Stimulated activated CD8-positive, alpha-beta memory T cell treated with anti-CD3 and anti-CD28 coated beads, Interleukin-12 subunit alpha, Interleukin-12 subunit beta, amount 100 ng/mL, for 1 hour (primary cell): ENCODE data around the gene MSRB3.

Experiments used
- DNase-seq: peaks from one replicate; pipeline ENCODE4 v3.0.0-alpha.2; 2020; ENCODE audit warnings: low read depth

MSRB3 gene

DNA sequence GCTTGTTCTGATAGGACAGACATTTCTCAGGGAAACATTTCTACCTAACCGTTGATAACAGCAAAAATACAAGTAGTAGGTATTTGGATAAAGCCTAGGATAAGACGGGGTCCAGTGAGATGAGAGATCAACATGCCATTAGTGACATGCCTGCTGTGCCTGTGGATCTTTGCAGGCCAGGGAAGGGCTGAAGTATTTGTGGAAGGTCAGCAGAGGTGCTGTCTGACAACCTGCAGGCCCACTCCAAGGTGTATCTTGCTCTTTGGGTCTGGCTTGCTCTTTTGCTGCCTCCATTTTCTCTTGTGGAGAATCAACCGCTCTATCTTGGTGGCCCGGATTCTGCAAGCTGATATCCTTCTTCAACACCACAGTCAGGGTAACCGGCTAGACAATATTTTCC lies 46.7 kb downstream of the MSRB3 start:
- no peak for DNase-seq

GRCh38 chr12:65326616-65327015 lies 48.1 kb downstream of the MSRB3 start:
- DNase-seq = no peak

DNA sequence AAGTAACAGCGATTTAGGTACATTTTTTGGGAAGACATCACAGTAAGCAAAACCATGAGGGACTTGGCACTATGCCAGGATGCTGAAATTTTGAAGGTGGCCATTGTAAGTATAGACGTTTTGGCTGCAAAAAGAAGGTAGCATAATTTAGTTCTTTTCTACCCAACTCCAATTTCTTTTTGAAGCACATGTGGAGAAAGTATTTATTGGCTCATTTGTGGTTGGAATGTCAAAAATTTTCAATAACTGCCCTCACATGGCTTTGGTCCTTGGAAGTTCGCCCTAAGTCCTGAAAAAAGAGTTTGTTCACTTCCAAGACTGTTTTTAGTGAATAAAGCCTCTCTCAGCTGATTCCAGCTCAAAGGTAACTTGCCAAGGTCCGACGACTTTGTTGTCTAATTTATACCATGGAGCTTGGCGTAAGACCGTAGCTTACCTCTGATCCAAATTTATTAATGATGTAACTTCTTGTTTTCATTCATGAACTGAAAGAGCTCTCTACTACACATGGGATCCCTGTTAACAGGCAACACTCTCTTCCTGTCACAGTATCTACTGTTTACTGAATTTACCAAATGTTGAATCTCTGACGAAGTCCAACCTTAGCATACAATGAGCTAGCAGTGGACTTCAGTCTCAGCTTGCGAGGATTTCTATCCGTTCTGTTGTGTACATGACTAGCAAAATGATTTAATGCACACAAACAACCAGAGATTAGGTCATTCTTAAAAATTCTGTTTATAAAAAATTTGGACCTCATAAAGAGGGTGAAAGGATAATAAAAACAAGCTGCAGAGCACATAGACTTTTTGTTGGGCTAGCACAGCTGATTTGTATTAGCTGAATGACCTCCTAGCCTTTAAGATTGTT lies 49.0 kb downstream of the MSRB3 start:
- no peak for DNase-seq

DNA sequence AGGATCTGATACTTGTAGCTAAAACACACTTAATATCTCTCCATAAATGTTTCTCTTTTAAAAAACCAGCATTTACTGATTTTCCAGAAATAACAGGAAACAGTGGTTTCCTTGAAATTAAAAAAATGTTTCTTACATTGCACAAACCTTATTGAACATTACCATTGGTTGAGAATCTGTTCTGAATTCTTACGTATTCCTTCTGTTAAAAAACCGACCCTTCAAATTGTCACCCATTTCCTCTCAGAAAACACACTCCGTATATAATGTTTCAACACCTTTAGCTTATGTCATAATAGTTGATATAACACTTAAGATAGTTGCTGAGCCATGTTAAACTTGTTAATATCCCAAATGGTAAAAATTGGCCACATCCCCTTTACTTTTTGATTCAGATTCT lies 51.2 kb downstream of the MSRB3 start:
- no peak for DNase-seq

DNA sequence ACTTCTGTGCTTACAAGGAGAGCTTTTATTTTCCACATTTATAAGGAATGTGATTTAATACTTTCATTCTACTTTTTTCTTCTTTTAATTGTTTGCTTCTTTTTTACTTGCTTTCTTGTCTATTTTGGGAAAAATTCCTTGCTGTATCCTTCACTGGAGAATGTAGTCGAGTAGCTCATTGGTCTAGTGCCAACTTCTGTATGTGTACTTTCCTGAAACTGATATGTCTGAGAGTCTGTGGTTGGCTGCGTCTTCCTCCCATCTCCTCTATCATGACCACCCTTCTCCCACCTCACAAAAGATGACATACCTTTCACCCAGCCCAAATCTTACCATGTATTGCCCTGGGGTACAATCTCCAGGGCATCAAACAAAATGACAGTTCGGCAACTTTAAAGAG lies 51.8 kb downstream of the MSRB3 start:
- no peak for DNase-seq

DNA sequence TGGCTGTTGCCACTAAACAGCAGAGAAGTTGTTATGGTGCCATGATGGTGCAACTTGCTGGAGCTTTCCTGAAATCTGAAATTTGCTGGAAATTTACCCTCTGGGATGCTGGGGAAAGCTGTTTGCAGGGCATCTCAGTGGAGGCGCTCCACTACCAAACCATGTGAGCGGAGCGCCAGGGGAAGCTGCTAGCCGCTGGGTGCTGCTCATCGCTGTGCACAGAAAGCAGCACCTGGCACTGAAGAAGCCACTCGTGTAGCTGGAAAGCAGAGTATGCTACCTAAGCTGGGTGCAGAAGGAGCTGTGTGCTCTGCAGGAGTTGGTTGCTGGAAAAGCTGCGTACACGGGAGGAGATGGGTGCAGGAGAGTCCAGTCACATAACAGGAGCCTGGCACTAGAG lies 53.0 kb downstream of the MSRB3 start:
- no peak for DNase-seq

- no peak for DNase-seq
These were observed 55.2 kb downstream of the MSRB3 start for GRCh38 chr12:65333649-65334048.

DNA sequence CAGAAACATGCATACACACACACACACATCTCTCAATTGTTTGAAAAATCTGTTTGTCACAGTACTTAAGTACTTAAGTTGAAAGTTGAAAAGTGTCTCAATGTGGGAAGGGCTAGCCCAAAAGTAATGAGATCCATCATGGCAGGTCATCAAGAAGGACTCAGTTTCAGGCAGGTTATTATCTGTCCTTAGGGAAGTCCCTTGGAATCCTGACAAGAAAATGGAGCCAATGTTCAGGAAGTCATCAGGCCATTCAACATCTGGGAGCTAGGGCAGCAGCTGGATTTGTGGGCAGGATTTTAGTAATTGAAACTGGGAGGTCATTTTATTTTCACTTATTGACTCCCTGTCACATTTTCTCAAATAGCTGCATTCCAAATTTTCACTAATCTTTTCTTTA lies 56.0 kb downstream of the MSRB3 start:
- DNase-seq = no peak

- no peak for DNase-seq
These were observed 56.7 kb downstream of the MSRB3 start for GRCh38 chr12:65335021-65335714.

- DNase-seq = no peak
These were observed 57.5 kb downstream of the MSRB3 start for GRCh38 chr12:65335981-65336380.

DNA sequence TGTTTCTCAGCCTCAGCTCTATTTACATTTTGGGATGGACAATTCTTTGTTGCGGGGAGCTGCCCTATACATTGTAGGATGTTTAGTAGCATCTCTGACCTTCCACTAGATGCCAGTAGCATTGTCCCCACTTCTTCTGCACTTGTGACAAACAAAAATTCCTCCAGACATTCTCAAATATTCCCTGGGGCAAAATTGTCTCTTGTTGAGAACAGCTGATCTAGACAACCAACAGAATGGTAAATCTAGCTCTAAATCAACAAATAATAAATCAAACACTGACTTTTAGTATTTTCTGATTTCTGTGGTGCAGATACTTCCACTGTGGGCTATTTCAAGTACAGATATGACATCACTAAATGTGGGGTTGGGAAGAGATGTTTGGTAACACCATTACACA lies 60.7 kb downstream of the MSRB3 start:
- no peak for DNase-seq

DNA sequence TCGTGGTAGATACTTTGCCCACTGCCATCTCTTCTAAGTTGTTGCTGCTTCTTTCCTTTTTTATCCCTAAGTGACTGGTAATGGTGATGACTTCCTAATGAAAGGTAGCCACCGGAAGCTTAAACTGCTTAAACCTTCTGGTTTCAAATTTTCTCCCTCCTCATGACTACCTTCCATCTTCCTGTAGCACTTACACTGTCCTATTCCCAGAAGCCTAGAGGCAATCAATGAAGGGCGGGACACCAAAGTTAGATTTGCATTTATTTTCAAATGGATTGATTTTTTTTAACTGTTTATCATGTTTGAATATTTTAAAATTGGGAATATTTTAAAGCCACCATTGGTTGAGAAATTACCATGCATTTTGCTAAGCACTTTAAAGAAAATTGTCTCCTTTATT lies 64.7 kb downstream of the MSRB3 start:
- DNase-seq = no peak

- no peak for DNase-seq
These were observed 65.3 kb downstream of the MSRB3 start for GRCh38 chr12:65343801-65344200.

DNA sequence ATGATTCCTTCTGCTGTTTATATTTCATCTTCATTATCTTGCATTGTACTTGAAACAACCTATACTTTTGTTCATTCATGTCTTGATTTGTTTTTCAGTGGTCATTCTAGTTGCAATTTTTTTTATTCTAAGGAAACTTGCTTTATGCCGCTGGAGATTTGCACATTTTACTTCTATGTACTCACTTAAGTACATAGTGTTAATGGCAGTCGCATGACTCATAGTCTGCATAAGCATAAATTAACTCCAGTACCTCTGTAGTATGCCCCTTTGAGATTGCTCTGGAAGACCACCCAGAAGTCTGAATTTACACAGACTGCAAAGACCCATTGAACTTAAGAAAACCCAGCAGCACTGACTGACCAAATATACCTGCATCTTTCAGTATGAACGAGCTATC lies 77.0 kb downstream of the MSRB3 start:
- no peak for DNase-seq

DNA sequence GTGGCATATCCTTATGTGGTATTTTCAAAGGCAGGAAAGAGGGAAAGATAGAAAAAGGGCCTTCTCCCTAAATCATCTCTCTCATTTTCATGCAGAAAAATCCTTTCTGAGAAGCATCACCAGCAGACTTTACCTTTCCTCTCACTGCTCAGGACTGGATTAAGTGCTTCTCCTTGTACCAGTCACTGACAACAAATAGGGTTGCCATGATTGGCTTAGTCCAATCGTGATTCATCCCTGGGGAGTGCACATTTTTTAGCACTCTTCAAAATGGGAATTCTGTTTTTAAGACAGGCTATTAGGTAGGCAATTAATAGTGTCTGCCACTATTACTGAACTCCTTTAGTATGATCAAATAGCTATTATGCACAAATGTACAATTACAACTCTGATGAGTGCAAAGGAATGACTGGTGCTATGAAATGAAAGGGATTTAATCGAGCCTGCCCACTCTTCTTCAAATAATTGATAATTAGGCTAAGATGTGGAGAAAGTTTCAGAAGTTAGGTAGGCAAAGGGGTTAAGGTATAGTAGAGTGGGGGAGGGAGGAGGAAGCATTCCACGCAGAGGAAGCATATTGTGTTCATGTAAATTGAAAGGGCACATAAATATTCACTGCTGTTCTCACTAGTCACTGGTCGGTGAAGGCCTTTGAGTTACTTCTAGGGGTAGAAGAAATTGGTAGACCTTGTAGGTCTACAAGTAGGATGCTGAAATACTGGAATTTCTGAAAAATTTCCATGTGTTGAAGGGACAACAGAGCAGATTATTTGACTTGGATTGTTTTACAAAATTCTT lies 84.0 kb downstream of the MSRB3 start:
- DNase-seq = no peak

GRCh38 chr12:65364046-65364445 lies 85.6 kb downstream of the MSRB3 start:
- DNase-seq = no peak

DNA sequence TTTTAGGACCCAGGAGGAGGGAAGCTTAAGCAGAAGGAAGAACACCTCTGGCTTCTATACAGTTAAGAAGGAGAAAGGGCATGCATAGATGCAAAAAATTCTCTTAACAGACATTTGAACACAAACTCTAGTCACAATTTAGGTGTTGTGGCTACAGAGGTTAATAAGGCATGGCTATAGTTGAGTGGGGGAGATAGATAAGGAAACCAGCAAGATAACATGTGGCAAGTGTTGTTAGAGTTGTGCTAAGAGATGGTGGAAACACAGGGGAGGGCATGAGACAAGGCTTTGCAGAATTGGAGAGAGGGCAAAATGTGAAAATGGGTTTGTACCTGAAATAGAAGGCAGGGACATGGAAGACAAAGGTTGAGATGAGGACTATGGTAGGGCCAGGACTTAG lies 88.9 kb downstream of the MSRB3 start:
- no peak for DNase-seq

- no peak for DNase-seq
These were observed 89.6 kb downstream of the MSRB3 start for GRCh38 chr12:65368055-65368454.

GRCh38 chr12:65372574-65372973 lies 94.1 kb downstream of the MSRB3 start:
- DNase-seq = no peak

DNA sequence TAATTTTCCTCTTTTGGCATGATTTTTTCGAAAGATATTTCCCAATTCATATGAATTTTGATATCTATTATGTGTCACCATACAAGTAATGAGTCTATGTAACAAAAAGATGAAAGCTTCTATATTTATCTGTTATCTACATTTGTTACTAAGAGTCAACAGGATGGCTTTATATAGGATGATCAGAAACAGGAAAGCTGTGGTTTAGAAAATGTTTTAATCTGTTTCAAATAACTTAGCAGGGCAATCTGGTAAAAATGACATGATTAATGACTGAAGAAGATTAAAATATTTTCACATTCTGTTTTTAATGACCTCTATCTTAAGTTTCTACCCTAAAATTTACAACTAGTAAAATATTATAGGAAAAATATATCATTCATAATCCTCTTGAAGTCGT lies 105.8 kb downstream of the MSRB3 start:
- DNase-seq = no peak

DNA sequence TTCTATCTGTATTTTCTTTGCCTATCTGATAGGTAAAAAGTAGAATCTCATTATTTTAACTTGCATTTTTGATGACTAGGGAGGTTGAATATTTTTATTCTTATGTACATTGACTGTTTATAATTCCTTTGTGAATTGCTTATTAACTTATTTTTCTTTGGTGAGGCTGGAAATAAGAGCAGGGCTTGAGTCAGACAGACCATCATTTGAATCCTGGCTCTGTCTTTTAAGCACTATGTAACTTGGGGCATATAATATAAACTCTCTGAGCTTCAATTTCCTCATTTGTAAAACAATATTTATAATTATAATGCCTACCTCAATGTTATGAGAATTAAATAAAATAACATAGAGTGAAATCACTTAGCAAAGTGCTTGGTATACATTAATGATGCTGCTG lies 108.9 kb downstream of the MSRB3 start:
- DNase-seq = no peak

- no peak for DNase-seq
These were observed 111.0 kb downstream of the MSRB3 start for GRCh38 chr12:65389436-65389835.

DNA sequence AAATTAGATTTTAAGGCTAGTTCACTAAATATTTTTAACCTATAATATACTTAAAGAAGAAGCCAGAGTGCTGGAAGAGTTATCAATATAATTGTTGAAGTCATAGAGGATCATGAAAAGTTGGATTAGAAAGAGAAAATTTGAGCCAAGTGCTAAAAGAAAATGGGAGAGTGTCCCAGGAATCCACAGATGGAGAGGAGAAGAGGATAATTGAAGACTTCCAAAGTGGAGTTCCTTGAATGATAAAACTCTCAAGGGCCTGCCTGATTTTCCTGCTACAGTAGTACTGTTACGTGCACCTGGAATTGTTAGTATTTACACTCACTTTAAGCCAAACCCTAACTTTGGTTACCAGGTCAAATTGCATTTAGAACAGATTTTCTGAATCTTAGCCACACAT lies 113.2 kb downstream of the MSRB3 start:
- DNase-seq = no peak
